Suppressor macrophage treated with lipopolysaccharide for 1 hour (primary cell): ENCODE data around the gene SCN9A.
"Not testable (repeated sequence)": the region's sequence is repeated elsewhere in the genome, so short reads cannot be mapped to it uniquely, and the experiment has no call there.

Source experiments
- DNase-seq, 3 donors: peaks; one replicate each; pipeline ENCODE4 v3.0.0-alpha.2; 2020 to 2022

SCN9A gene

GRCh38 chr2:166332106-166332505 lies 43.6 kb downstream of the SCN9A start:
- no peak for DNase-seq

- DNase-seq = no peak
Observed at GRCh38 chr2:166331468-166331867, 44.3 kb downstream of the SCN9A start.

GRCh38 chr2:166329465-166329864 lies 46.3 kb downstream of the SCN9A start:
- no peak for DNase-seq

GRCh38 chr2:166328147-166328546 lies 47.6 kb downstream of the SCN9A start:
- no peak for DNase-seq

GRCh38 chr2:166321076-166321475 lies 54.7 kb downstream of the SCN9A start:
- DNase-seq = no peak

- no peak for DNase-seq
Observed at GRCh38 chr2:166314022-166314759, 61.6 kb downstream of the SCN9A start.

- not testable (repeated sequence) for DNase-seq
Observed at GRCh38 chr2:166312863-166313262, 62.9 kb downstream of the SCN9A start.

- DNase-seq = no peak
Observed at GRCh38 chr2:166307326-166307725, 68.4 kb downstream of the SCN9A start.

- no peak for DNase-seq
Observed at GRCh38 chr2:166304656-166305055, 71.1 kb downstream of the SCN9A start.

GRCh38 chr2:166302036-166302435 lies 73.7 kb downstream of the SCN9A start:
- no peak for DNase-seq

GRCh38 chr2:166297951-166298350 lies 77.8 kb downstream of the SCN9A start:
- DNase-seq = no peak

- no peak for DNase-seq
Observed at GRCh38 chr2:166293984-166294383, 81.8 kb downstream of the SCN9A start.

- DNase-seq = no peak
Observed at GRCh38 chr2:166285215-166285614, 90.5 kb downstream of the SCN9A start.

GRCh38 chr2:166284359-166284758 lies 91.4 kb downstream of the SCN9A start:
- no peak for DNase-seq

GRCh38 chr2:166282154-166282553 lies 93.6 kb downstream of the SCN9A start:
- no peak for DNase-seq

- no peak for DNase-seq
Observed at GRCh38 chr2:166278856-166279255, 96.9 kb downstream of the SCN9A start.

GRCh38 chr2:166270376-166270775 lies 105.4 kb downstream of the SCN9A start:
- no peak for DNase-seq

GRCh38 chr2:166269322-166269721 lies 106.4 kb downstream of the SCN9A start:
- no peak for DNase-seq

- DNase-seq = no peak
Observed at GRCh38 chr2:166257859-166258258, 117.9 kb downstream of the SCN9A start.

GRCh38 chr2:166256896-166257295 lies 118.8 kb downstream of the SCN9A start:
- DNase-seq = no peak

- no peak for DNase-seq
Observed at GRCh38 chr2:166249318-166249717, 126.4 kb downstream of the SCN9A start.

GRCh38 chr2:166246901-166247300 lies 128.8 kb downstream of the SCN9A start:
- no peak for DNase-seq

GRCh38 chr2:166242309-166242708 lies 133.4 kb downstream of the SCN9A start:
- no peak for DNase-seq

GRCh38 chr2:166240387-166241313 lies 135.1 kb downstream of the SCN9A start:
- DNase-seq = no peak
